GM21619 (cell line): ENCODE data around the gene DPP9.
A peak's percentile ranks its signal among the peaks of the same experiment; 100 is the strongest.
"Not testable (repeated sequence)": the region's sequence is repeated elsewhere in the genome, so short reads cannot be mapped to it uniquely, and the experiment has no call there.

Experiments
- ATAC-seq: cut with Tn5 transposase; IDR thresholded peaks from one replicate; pipeline ENCODE4 v1.9.1; 2021; ENCODE audit not compliant: unreplicated experiment

DPP9 gene

DNA sequence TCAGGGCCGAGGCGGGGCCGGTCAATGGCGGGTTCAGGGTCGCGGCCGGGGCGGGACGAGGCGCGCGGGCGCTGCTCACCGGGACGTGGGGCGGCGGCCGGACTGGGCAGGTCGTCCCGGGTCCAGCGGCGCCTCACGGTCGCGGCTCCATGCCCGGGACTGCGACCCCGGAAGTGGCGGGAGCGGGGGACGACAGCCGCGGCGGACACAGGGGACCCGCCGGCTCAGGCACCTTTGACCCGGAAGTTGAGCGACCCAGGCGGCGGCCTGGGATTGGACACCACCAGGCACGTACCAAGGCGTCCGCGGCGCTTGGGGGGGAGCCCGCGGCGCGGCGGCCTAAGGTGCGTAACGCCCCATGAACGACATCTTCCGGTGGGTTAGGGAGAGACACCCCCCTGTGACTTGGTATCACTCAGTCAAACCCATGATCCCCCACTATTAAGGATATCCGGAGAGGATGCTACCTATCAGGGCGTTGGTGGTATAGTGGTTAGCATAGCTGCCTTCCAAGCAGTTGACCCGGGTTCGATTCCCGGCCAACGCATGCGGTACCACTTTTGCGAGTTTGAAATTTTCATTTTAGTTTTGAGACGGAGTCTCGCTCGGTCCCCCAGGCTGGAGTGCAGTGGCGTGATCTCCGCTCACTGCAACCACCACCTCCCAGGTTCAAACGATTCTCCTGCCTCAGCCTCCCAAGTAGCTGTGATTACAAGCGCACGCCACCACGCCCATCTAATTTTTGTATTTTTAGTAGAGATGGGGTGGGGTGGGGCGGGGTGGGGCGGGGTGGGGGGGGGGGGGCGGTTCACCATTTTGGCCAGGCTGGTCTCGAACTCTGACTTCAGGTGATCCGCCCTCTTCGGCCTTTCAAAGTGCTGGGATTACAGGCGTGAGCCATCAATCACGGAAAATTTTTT lies at the start of gene DPP9:
Gene DPP9, minus strand, starts transcription at position 248 of the 920 bp plus-strand sequence. CDS start 3,936 bp downstream, outside the sequence.
- ATAC-seq, result peak; percentile 85

DNA sequence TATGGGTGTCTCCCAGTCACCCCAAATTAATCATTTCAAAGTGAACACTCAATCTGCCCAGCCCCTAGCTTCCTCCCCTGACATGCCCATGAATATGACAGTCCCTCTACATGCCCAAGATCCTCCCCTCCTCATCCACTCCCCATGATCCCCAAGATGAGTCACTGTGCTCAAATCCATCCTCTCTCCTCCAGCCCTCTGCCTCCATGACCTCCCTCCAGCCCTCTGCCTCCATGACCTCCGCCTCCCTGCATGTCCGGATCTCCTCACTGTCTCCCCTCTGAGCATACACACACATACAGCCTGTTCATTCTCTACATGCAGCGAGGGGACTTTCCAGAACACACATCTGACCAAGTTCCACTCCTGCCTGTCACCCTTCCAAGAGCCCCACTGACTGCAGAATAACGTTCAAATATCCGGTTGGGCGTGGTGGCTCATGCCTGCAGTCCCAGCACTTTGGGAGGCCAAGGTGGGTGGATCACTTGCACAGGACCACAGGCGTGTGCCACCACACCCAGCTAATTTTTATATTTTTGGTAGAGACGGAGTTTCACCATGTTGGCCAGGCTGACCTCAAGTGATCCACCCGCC lies 49.5 kb upstream of the DPP9 start:
- ATAC-seq, result no peak

DNA sequence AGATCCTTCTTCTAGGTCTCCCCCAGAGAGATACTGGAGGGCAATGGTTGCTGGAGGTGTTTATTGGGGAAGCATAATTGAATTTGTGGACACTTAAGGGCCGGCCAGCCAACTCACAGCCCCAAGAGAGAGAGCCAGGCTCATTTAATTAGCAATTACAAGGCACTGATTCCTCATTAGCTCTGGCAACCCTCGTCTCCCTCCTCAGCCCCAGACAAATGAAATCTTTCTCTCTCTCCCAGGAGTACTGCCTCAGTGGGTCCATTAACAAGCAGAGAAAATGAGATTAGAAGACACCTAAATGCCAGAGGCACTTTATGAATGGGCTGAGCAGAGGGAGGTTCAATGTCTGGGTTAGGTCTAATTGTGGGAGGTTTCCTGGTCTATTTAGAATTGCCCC lies 48.9 kb upstream of the DPP9 start:
- no peak for ATAC-seq

DNA sequence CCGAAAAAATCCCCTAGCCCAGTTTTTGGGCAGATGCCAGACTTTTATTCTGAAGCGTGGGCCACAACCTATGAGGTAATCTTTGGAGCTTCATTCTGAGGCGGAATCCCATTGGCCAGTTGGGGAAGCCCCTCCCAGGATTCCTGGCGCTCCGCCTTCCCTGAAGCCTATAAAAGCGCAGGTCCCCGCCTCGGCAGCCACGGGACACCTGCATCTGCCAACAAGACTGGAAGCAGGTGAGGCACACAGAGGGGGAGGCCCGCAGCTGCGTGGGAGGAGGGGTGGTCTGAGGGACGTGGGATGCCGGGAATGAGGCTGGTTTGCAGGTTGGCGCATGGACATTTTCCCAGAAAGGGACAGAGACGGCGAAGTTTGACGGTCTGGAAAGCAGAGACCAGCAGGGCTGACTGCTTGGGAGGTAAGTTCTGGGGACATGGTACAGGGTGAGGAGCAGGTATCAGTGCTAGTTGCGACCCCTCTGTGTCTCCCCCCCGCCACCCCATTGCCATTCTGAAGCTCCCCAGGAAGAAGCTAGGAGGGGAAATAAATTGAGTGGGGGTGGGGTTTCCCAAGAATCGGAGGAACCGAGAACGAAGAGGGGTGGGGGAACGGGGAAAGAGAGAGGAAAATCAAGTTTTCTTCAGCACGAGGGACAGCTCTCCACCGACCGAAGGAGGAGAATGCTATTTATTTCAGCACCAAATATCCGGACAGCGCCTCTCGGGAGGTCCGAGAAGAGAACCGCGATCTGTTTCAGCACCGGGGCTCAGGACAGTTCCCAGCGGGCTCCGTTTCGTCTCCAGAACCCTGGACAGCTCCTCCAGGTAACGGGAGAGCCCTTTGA lies 45.5 kb upstream of the DPP9 start:
- no peak for ATAC-seq

DNA sequence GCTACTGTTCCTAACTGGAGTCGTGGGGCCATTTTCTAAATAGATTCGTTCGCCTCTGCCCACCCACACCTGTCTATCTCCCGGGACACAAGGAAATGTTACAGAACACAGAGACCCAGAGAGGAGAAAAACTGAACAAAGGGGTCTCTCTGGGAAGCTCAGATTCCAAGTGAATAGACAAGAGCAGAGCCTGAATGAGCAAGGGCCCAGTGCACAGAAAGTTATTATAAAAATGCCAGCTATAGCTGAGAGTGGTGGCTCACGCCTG lies 40.7 kb upstream of the DPP9 start:
- ATAC-seq, result no peak

DNA sequence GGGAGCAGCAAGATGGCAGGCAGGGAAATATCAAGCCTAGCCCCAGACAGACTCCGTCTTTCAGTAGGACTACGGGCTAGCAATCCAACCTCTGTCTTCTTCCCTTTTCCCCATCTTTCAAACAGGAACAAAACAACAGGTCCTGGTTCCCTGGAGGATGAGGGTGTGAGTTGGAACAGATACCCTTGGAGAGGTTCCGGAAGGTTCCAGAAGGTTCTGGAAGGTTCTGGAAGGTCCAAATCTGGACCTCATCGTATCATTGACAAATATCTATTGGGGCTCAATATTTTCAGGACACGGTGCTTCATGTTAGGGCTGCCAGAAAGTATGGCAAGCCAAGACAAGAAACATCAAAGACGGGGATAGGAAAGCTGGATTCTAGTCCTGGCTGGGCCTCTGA lies 39.4 kb upstream of the DPP9 start:
- ATAC-seq, result no peak

DNA sequence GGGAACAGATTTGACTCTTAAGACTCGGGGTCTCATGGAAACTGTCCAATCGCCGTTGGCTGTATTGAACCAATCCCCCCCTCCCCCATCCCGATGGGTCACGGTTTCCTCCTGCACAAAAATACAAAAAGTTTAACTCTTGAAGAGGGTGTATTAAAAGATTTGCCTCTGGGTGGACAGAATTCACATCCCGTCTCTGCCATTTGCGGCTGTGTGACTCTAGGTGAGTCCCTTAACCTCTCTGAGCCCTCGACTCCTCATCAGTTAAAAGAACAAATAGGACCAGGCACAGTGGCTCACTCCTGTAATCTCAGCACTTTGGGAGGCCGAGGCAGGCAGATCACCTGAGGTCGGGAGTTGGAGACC lies 36.6 kb upstream of the DPP9 start:
- no peak for ATAC-seq

DNA sequence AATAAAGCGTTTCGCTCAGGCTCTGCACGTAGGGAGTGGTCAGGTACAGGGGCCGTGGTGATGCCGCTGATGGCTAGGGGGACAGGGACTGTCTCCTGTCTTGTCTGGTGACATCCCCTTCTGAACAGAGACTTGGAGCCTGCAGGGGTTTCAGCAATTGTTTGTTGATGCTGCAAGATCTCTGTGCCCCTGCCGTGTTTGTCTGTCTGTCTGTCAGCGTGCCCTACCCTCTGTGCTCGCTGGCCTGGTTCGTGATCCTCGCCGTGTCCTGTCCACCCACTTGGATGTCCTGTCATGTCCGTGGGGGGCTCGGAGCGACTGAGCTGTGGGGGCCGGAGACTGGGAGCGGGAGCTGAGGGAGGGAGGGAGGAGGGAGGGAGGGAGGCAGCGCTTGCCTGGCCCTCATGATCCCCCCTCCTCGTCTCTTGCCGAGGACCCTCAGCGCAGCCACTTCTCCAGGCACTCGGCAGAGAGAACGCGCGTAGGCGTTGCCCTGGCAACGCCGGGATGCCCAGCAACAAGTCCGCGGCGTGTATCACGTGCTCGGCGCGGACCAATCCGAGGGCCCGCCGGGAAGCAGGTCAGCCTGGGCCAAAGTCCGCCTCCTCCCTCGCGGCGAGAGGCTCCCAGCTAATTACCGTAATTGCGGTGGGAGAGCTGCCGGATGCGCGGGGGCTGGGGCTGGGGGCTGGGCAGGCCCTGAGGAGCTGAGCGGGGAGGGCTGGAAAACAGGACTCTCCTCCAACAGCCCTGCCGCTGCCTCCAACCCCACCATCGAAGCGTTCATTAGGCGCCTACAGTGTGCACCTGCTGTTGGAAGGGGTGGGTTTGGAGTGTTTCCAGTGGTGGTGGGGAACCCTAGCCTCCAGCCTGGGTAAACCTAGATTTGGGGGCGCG lies 36.0 kb upstream of the DPP9 start:
- no peak for ATAC-seq

DNA sequence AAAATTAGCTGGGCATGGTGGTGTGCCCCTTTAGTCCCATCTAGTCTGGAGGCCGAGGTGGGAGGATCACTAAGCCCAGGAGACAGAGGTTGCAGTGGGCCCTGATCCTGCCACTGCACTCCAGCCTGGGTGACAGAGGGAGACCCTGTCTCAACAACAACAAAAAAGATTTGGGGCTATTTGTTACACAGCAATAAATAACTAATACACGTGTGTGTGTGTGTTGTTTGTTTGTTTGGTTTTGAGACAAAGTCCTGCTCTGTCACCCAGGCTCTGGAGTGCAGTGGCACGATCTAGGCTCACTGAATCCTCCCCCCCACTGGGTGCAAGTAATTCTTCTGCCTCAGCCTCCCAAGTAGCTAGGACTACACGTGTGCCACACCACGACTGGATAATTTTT lies 35.0 kb upstream of the DPP9 start:
- no peak for ATAC-seq

DNA sequence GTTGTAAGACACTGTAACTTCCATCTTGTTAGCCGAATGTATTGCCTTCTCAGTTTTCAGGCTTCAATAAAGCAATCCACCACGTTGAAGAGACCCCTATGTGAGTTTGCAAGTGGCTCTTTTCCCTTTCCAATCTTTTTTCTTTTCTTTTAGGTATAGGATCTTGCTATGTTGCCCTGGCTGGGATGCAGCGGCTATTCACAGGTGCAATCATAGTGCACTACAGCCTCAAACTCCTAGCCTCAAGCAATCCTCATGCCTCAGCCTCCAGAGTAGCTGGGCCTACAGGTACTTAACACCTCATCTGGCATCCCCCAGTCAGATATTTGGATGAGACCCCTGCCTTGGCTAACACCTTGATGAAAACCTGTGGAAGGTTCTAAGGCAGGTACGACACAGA lies 34.4 kb upstream of the DPP9 start:
- ATAC-seq, result no peak

DNA sequence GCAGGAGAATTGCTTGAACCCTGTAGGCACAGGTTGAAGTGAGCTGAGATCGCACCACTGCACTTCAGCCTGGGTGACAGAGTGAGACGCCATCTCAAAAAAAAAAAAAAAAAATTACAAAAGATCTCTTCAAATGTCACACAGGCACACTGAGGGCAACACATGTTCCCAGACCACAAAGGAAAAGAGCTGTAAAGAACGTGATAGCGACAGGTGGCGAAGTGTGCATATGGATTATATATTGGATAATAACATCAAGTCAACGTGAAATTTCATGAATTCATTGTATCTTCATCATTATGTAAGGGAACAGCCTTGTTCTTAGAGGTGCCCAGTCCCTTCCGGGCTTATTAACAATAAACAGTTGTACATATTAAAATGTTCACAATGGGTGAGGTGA lies 31.8 kb upstream of the DPP9 start:
- no peak for ATAC-seq

DNA sequence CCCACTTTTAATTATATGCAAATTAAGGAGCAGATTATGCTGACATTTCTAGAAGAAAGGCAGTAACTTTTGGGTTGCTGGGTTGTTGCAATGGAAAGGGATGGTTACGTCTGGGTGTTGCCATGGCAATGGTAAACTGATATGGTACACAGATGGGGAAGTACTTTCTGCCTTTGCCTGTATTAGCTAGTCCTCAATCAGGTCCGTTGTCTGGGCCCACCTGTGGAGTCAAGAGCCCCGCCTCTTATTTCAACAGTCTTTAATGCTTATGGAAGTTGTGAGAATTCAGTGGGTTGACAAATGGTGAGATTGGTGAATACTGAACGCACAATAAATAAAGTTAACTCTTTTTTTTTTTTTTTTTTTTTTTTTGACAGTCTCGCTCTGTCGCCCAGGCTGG lies 30.6 kb upstream of the DPP9 start:
- ATAC-seq, result no peak

DNA sequence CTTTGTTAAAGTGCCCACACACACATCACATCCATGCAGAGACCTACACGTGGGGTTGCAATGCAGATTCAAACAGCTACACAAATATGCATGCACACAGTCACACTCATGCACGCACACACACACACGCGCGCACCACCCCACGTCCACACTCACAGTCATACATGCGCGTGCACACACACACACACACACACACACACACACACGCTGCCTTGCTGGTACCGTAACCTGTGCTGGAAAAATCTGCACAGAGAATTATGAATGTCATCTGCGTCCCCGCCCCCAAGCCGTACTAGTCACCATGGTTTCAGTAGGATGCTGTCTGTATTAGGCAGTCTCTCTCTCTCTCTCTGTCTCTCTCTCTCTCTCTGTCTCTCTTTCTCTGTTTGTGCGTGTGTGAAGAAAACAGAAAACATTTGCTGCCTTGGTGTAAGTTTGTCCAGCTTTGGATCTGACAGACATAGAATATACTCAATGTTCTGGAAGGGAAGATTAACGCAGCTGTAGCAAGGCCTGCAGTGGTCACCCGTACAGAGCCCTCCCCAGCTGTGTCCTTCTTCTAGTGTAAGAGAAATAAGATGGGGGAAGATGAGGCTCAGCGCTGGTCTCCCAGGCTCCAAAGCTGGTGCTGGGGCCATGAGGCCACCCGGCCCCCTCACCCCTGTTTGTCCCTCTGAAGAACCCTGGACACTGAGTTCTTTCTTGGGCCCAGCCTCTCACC lies 26.4 kb upstream of the DPP9 start:
- no peak for ATAC-seq

DNA sequence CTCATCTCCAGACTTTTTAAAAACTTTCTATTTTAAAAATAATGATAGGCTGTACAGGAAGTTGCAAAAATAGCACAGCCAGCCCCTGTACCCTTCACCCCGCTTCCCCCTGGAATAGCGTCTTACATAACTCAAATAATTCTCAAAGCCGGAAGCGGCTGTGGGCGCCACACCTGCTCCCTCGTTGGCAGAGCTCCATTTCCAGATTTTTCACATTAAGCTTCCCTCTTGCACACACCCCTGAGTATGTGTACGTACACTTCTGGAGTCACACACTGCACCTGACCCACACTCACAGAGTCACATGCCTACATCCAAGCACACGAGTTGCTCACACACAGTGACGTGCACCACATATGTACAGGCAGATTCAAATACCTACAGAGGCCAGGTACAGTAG lies 24.9 kb upstream of the DPP9 start:
- no peak for ATAC-seq

DNA sequence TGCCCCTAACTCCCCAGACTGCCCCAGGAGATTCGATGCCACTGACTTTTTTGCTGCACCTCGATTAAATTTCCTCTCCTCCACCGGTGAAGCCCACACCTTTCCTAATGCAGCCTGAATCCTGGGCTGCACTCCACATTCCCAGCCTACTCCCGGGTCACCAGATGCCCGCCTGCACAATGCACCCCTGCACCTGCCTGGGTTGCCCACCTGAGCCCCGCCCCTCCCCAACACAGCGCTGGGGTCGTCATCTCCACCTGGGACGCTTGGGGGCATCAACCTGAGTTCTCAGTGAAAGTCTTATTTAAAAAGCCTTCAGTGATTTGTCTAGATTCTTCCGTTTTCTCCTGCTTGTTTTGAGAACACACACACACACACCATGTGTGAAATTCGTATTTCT lies 24.5 kb upstream of the DPP9 start:
- ATAC-seq, result no peak

DNA sequence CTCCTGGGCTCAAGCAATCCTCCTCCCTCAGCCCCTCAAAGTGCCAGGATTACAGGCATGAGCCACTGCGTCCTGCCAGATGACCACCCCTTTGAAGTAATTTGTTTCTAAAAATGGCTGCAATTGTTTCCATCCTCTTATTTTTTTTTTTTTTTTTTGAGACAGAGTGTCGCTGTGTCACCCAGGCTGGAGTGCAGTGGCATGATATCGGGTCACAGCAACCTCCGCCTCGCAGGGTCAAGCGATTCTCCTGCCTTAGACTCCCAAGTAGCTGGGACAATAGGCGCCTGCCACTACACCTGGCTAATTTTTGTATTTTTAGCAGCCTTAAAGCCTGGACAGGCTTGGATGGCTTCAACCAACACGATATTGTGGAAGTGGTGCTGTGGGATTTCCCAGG lies 22.3 kb upstream of the DPP9 start:
- ATAC-seq, result no peak

DNA sequence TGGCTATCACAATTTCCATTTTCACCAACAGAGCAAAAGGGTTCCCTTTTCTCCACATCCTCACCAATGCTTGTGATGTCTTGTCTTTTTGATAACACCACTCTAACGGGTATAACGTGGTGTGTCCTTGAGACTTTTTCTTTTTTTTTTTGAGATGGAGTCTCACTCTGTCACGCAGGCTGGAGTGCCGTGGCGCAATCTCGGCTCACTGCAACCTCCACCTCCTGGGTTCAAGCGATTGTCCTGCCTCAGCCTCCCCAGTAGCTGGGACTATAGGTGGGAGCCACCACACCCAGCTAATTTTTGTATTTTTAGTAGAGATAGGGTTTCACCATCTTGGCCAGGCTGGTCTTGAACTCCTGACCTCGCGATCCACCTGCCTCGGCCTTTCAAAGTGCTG lies 21.5 kb upstream of the DPP9 start:
- ATAC-seq, result not testable (repeated sequence)

DNA sequence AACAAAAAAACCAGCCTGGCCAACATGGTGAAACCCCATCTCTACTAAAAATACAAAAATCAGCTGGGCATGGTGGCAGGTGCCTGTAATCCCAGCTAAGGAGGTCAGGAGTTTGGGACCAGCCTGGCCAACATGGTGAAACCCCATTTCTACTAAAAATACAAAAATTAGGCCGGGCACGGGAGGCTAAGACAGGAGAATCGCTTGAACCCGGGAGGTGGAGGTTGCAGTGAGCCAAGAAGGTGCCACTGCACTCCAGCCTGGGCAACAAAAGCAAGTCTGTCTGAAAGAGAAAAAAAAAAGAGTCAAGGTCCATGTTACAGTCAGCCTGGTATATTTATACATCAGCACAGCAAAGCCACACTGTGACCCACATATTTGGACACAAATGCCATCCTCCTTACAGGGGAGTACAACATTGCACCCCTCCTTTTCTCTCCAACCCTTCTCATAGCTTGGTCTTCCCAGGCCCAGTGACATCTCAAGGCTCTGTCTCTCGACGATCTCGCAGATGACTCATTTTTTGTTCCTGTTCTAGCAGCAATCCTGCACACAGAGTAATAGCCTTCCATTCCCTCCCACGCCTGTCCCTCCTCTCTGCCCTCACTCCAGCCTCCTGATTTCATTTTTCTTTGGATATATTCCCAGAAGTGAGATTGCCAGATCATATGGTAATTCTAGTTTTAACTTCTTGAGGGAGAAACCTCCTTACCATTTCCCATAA lies 21.0 kb upstream of the DPP9 start:
- no peak for ATAC-seq

DNA sequence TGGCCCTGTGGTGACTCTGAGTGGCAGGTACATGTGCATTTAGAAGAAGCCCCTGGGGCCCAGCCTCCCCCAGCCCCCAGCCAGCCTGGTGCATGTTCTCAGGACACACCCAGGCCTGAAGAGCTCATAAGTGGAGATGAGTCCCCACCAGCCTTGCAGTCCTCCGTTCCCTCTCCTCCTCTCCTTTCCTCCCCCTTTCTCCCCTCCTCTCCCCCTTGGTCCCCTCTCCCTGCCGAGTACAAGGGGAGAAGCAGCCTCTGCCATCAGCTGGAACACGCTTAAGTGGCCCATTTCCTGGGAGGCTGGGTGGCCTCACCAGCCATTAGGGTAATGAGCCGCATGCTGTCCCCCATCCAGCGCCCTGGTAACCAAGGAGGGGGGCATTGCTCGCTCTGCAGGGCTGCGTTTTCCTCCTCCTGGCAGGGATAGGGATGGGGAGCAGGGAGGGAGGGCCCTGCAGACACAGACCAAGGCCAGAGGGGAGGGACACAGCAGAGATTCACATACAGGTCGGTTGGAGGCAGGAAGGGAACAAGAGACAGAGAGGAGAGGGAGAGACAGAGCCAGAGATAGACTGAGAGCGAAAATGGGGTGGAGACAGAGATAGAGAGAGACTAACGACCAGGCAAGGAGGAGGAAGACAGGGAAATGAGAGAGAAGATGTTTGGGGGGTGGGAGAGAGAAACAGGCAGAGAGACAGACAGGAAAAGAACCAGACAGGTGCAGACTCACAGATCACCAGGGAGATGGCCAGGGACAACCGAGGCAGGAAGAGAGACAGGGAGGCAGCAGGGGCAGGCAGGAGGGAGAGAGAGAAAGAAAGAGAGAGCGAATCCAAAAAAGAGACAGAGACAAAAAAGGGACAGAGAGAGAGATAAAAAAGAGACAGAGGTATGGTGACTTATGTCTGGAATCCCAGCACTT lies 19.3 kb upstream of the DPP9 start:
- no peak for ATAC-seq
